HG03064 (cell line): ENCODE data around the gene GJA9.

ENCODE experiments used
- ATAC-seq: cut with Tn5 transposase; IDR thresholded peaks from one replicate; pipeline ENCODE4 v1.9.1; 2021; ENCODE audit warnings: low read depth; ENCODE audit not compliant: unreplicated experiment

GJA9 gene

DNA sequence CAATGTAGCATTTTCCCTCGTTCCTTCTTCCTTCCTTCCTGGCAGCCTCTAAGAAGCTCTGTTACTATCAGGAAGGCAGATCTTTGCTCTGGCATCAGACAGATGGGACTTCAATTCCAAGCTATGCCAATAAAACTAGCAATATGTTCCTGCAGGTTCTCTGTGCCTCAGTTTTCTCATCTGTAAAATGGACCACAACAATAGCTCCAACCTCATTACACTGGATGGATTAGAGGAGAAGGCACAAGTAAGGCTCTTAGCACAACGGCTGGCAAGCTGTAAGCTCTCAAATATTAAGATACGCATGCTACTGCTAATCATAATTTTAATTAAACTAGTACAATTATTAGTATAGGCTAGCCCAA, 49.0 kb downstream of the GJA9 start:
- no peak for ATAC-seq

GRCh38 chr1:38831731-38832369, 49.5 kb downstream of the GJA9 start:
- no peak for ATAC-seq

- ATAC-seq: no peak
These were observed 52.0 kb downstream of the GJA9 start for GRCh38 chr1:38829368-38829767.

DNA sequence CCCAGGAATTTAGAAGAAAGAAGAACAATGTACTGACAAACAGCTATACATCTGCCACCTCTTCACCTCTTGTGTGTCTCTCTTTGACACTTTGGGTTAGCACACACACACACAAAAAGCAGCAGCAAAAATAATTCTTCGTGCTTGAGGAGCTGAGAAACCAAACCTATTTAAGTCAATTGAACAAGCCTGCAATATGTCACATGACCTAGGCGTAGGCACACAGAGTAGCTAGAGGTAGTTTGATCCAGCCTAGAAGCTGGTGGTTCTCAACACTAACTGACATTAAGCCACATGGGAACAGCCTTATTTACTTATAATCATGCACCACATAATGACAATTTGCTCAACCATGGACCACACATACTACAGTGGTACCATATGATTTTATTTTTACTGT, 54.1 kb downstream of the GJA9 start:
- no peak for ATAC-seq

DNA sequence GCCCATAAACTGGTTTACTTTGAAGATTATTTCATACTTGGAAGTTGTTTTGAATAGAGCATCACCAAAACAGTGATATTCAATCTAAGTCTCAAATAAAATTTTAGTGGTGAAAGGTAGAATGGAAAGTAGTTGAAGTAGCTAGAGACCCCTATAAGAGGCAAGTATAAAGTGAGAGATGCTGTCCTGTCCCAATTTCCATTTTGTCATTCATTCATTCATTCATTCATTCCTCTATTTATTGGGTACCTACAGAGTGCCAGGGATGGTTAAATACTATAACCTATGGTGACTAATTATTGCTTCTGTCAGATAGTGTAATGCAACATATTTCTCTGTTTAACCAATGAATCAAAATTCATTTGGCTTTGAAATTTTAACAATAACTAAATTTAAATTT, 54.5 kb downstream of the GJA9 start:
- ATAC-seq: no peak

GRCh38 chr1:38826262-38826661, 55.1 kb downstream of the GJA9 start:
- no peak for ATAC-seq
